Chondrocyte (in vitro differentiated cells): ENCODE measurements around the gene SHC3. TPM values are rescaled to one million over a fixed set of nuclear protein-coding genes. Genes with fewer than 3 reads are reported as not detected.

Experiments used
- DNase-seq: peaks from one replicate; pipeline ENCODE4 v3.0.0; 2021; ENCODE audit warnings: mixed read lengths, low spot score
- H3K27ac Mint-ChIP-seq: one replicate; pipeline ENCODE4 v1.8.0; 2021; ENCODE audit warnings: mild to moderate bottlenecking, moderate library complexity, mixed read lengths; ENCODE audit not compliant: unreplicated experiment
- H3K27me3 Mint-ChIP-seq: 2 replicates; pipeline ENCODE4 v1.8.0; 2021; ENCODE audit warnings: low read depth, mixed read lengths
- H3K36me3 Mint-ChIP-seq: 2 replicates; pipeline ENCODE4 v1.8.0; 2021; ENCODE audit warnings: low read depth, mixed read lengths
- H3K4me1 Mint-ChIP-seq: 2 replicates; pipeline ENCODE4 v1.8.0; 2021; ENCODE audit warnings: low read depth, mild to moderate bottlenecking, mixed read lengths
- H3K4me3 Mint-ChIP-seq: one replicate; pipeline ENCODE4 v1.8.0; 2021; ENCODE audit warnings: mild to moderate bottlenecking, moderate library complexity, mixed read lengths; ENCODE audit not compliant: unreplicated experiment
- H3K9me3 Mint-ChIP-seq: 2 replicates; pipeline ENCODE4 v1.8.0; 2021; ENCODE audit warnings: low read depth, mixed read lengths
- CTCF ChIP-seq: fragments of 200-600 bp; sonication (generic); IDR thresholded peaks from 2 replicates; pipeline ENCODE4 v1.5.0; 2021; ENCODE audit warnings: antibody characterized with exemption, mild to moderate bottlenecking, moderate library complexity
- total RNA-seq: library from RNA; stranded (reverse); gene quantifications from 3 replicates; pipeline ENCODE4 v1.2.1, GENCODE V29; 2021

The SHC3 gene
- total RNA-seq, 1 donor from 2014 or later = 0.30 TPM

- TF ChIP-seq CTCF = peak; percentile 33
- H3K4me1 Mint-ChIP-seq = peaks cover 27% of the 10 kb centered on the region
- no peaks in the 10 kb centered on the region for H3K36me3 Mint-ChIP-seq
- no peak overlapping the region for H3K27ac Mint-ChIP-seq
- H3K27me3 Mint-ChIP-seq = peaks cover 13% of the 10 kb centered on the region
- peaks cover 3% of the 10 kb centered on the region for H3K9me3 Mint-ChIP-seq
- peak overlapping the region; percentile 61 for H3K4me3 Mint-ChIP-seq
- DNase-seq = no peak
Measured at GRCh38 chr9:88990729-88991065, 187.9 kb downstream of the SHC3 start.

GRCh38 chr9:88990041-88990728 lies 188.4 kb downstream of the SHC3 start:
- no peak for DNase-seq
- peak overlapping the region; percentile 61 for H3K4me3 Mint-ChIP-seq
- H3K9me3 Mint-ChIP-seq = peaks cover 3% of the 10 kb centered on the region
- peaks cover 26% of the 10 kb centered on the region for H3K4me1 Mint-ChIP-seq
- TF ChIP-seq CTCF = no peak
- peaks cover 13% of the 10 kb centered on the region for H3K27me3 Mint-ChIP-seq
- H3K36me3 Mint-ChIP-seq = no peaks in the 10 kb centered on the region
- no peak overlapping the region for H3K27ac Mint-ChIP-seq

- peaks cover 3% of the 10 kb centered on the region for H3K9me3 Mint-ChIP-seq
- no peak for TF ChIP-seq CTCF
- no peak overlapping the region for H3K4me3 Mint-ChIP-seq
- peaks cover 20% of the 10 kb centered on the region for H3K27me3 Mint-ChIP-seq
- H3K27ac Mint-ChIP-seq = peak overlapping the region; percentile 3
- no peak for DNase-seq
- no peaks in the 10 kb centered on the region for H3K36me3 Mint-ChIP-seq
- H3K4me1 Mint-ChIP-seq = peaks cover 20% of the 10 kb centered on the region
Measured at GRCh38 chr9:88988796-88989641, 189.6 kb downstream of the SHC3 start.

- Mint-ChIP-seq H3K27ac (no peak overlapping the region), H3K36me3 (no peaks in the 10 kb centered on the region), H3K27me3 (peaks cover 17% of the 10 kb centered on the region), H3K9me3 (peaks cover 3% of the 10 kb centered on the region), H3K4me3 (no peak overlapping the region), H3K4me1 (peaks cover 16% of the 10 kb centered on the region)
- no peak for DNase-seq
- TF ChIP-seq CTCF = no peak
Measured at GRCh38 chr9:88987661-88988060, 191.0 kb downstream of the SHC3 start.

- Mint-ChIP-seq H3K36me3 (peaks cover 2% of the 10 kb centered on the region), H3K4me1 (peaks cover 8% of the 10 kb centered on the region), H3K27ac (no peak overlapping the region), H3K4me3 (no peak overlapping the region), H3K27me3 (peaks cover 14% of the 10 kb centered on the region), H3K9me3 (peaks cover 8% of the 10 kb centered on the region)
- DNase-seq = no peak
- TF ChIP-seq CTCF = no peak
Measured at GRCh38 chr9:88986776-88987175, 191.8 kb downstream of the SHC3 start.
